GM12864 (cell line): ENCODE measurements around the gene F2RL3.

Experiments
- DNase-seq: peaks from one replicate; pipeline ENCODE4 v3.0.0-alpha.2; 2011; ENCODE audit warnings: low read depth
- H3K4me3 ChIP-seq: 2 replicates; pipeline ENCODE4 v1.5.1; 2011; ENCODE audit warnings: mild to moderate bottlenecking, low read depth, low read length, control low read depth
- TF ChIP-seq, protein P1 (sequence below): IDR thresholded peaks from 2 replicates; pipeline ENCODE4 v1.5.1; 2011; ENCODE audit warnings: low read depth, mild to moderate bottlenecking, moderate library complexity, low read length, control low read depth, inconsistent platforms; ENCODE audit errors: missing control alignments

The F2RL3 gene

DNA sequence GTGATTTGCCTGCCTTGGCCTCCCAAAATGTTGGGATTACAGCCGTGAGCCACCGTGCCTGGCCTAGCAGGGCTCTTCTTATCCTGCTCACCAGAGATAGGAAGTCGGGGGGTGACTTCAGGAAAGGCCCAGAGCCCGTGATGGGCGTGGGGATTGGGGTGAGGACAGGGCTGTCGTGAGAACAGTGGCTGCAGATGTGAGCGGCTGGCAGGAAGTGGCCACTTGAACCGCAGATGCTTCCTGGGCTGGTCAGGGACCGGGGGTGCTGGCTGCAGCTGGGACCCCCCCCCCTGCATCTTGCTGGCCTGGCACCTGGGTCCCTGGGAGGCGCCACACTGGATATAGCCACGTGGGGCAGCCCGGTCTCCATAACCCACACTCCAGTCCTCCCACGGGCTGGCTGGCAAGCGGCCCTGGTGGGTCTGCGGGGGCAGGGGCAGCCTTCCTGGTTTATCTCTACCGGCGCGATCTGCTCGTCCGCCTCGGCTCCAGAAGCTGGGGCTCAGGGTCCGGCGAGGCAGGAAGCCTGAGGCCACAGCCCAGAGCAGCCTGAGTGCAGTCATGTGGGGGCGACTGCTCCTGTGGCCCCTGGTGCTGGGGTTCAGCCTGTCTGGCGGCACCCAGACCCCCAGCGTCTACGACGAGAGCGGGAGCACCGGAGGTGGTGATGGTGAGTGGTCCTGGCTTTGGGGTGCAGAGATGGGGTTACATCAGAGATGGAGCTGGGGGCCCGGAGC, at the start of gene F2RL3:
TSS of gene F2RL3 (plus strand) at position 371 of the 737 bp plus-strand sequence. CDS start at position 562, 191 bp downstream.
- H3K4me3 ChIP-seq, result no peak within 1 kb of the TSS; the same call in 1 of the 2 replicates
- TF ChIP-seq, protein P1, sequence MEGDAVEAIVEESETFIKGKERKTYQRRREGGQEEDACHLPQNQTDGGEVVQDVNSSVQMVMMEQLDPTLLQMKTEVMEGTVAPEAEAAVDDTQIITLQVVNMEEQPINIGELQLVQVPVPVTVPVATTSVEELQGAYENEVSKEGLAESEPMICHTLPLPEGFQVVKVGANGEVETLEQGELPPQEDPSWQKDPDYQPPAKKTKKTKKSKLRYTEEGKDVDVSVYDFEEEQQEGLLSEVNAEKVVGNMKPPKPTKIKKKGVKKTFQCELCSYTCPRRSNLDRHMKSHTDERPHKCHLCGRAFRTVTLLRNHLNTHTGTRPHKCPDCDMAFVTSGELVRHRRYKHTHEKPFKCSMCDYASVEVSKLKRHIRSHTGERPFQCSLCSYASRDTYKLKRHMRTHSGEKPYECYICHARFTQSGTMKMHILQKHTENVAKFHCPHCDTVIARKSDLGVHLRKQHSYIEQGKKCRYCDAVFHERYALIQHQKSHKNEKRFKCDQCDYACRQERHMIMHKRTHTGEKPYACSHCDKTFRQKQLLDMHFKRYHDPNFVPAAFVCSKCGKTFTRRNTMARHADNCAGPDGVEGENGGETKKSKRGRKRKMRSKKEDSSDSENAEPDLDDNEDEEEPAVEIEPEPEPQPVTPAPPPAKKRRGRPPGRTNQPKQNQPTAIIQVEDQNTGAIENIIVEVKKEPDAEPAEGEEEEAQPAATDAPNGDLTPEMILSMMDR, result no peak
- DNase-seq, result no peak

DNA sequence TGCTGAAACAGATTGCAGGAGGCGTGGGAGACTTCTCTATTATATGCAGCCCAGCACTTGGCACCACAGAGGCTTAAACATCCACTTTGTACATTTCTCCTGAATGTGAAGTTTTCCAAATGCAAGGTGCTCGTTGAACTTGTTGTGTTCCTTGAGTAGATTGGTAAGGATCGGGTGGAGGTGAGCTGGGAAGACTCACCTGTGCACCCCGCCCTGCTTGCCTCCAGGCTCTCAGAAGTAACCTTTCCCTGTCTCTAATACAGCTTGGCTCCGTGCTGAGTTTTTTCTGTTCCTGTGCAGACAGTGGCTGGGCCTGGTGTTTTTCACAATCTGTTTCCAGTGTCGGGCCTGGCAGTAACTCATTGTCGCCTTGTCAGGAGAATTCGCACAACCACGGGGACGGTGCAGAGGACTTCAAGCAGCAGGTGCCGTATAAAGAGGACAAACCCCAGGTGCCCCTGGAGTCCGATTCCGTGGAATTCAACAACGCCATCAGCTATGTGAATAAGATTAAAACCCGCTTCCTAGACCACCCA, 47.3 kb upstream of the F2RL3 start:
- TF ChIP-seq, protein P1, result no peak
- no peak for DNase-seq
- no peak overlapping the region for H3K4me3 ChIP-seq

DNA sequence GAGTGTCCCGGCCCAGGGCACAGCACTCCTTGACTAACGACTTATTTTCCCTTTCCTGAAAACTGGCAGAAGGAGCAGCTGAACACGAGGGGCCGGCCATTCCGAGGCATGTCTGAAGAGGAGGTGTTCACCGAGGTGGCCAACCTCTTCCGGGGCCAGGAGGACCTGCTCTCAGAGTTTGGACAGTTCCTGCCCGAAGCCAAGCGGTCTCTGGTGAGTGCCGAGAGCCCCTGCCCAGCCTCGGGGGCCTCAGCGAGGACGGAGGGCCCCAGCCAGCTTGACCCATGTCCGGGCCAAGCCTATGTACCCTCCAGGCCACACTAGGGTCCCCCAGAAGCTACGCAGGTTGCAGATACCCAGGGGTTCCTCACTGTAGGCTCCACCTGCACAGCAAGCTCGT, 41.9 kb upstream of the F2RL3 start:
- no peak overlapping the region for H3K4me3 ChIP-seq
- TF ChIP-seq, protein P1, result no peak
- no peak for DNase-seq

DNA sequence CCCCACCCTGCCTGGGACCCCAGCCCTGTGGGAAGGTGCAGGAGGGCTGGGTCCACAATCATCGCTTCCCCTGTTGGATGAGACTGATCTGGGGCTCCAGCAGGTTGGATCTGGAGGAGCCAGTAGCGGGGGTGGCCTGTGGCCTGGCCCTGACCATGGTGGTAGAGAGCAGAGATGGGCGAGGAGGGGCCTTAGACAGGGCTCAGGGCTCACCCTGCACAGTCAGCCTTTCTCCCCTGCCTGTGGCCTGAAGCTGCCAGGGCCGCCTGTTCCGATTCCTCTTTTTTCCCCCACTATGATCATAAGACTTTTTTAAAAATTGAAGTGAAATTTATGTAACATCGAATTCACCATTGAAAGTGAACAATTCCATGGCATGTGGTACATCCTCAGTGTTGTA, 41.4 kb upstream of the F2RL3 start:
- TF ChIP-seq, protein P1, result no peak
- DNase-seq, result no peak
- no peak overlapping the region for H3K4me3 ChIP-seq

DNA sequence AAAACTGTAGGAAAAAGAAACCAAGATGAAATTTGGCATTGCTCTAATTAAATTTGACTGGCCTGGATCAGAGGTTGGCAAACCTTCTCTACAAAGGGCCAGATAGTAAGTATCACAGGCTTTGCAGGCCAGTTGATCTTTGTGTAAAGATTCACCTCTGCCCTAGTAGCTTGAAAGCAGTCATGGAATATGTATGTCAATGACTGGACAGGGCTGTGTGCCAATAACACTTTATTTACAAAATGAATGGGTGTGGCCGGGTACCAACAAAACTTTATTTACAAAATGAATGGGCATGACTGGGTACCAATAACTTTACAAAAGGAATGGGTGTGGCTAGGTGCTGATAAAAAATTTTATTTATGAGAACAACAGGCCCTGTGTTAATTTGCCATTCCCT, 39.6 kb upstream of the F2RL3 start:
- no peak for DNase-seq
- no peak overlapping the region for H3K4me3 ChIP-seq

DNA sequence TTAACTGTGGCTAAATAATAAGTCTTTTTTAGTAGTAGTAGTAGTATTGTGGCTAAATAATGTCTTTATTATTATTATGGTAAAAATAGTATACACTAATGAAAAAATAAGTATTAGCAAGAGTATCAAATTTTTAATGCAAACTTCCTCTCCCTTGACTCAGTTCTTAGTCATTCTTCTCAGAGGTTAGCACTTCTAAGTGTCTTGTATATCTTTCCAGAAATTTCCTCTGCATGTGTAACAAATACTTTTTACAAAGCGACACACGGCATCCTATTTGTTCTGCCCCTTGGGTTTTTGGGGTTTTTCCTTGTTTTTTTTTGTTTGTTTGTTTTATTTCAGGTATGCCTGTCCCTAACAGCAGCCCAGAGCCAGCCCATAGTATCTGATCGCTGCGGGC, 38.7 kb upstream of the F2RL3 start:
- no peak overlapping the region for H3K4me3 ChIP-seq
- TF ChIP-seq, protein P1, result no peak
- no peak for DNase-seq

More for the DNA sequence above, 39.6 kb upstream of the F2RL3 start:
- TF ChIP-seq, protein P1, result no peak
